GM18505 (cell line): ENCODE measurements around the gene SKAP1.

Experiments used
- ATAC-seq: cut with Tn5 transposase; IDR thresholded peaks from one replicate; pipeline ENCODE4 v1.9.1; 2021; ENCODE audit not compliant: unreplicated experiment
- POLR2A ChIP-seq: IDR thresholded peaks from 4 replicates; pipeline ENCODE4 v1.6.1; 2011; ENCODE audit warnings: borderline replicate concordance; ENCODE audit not compliant: insufficient read depth, insufficient read length; ENCODE audit errors: extremely low read depth

The SKAP1 gene

DNA sequence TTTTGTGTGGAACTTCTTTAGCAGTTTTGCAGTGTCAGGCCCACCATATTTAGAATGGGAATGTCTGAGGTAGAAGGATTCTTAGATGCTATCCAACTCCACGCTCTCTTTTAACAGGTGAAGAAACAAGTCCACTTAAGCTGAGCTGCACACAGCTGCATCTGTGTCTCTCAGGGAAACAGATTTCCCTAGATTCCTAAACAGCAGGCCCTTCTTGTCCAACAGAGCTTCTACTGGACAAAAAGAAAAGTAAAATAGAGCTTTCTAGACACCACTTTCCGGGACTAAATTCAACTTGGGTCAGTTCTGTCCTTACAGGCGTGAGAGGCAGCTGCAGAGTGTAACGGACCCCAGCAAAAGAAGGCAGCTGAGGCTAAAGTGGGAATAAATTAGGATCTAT, 270.8 kb downstream of the SKAP1 start:
- ATAC-seq, result no peak
- TF ChIP-seq POLR2A, result no peak

DNA sequence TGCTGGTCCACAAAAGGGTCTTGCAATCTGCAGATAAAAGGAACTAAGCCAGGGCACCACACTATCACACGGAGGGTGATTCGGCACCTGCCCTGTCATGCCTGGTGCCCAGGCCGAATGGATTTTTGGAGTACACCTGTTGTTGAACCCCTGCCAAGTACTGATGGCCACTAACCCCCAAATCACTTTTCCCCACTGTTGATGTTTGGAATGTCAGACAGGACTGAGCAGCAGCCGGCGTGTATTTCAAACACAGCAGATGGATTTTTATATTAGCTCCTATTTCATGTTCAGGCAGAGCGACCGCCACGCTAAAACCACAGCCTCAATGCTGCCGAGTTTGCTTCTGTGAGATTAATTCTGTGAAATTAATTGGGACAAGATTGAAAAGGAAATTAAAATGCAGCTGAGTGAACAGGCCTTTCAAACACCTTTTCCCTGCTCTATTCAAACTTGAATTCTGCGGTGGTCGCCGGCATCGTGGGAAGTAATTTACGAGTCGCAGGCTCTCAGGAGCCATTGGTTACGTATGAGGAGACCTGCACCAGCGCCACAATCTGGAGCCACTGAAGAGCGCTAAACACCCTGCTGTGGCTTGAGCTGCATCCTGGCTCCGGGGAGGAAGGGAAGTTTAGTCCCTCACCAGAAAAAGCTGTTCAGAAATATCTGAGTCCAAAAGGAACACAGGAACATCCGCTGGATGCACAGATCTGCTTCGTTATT, 274.0 kb downstream of the SKAP1 start:
- no peak for ATAC-seq
- TF ChIP-seq POLR2A, result no peak

DNA sequence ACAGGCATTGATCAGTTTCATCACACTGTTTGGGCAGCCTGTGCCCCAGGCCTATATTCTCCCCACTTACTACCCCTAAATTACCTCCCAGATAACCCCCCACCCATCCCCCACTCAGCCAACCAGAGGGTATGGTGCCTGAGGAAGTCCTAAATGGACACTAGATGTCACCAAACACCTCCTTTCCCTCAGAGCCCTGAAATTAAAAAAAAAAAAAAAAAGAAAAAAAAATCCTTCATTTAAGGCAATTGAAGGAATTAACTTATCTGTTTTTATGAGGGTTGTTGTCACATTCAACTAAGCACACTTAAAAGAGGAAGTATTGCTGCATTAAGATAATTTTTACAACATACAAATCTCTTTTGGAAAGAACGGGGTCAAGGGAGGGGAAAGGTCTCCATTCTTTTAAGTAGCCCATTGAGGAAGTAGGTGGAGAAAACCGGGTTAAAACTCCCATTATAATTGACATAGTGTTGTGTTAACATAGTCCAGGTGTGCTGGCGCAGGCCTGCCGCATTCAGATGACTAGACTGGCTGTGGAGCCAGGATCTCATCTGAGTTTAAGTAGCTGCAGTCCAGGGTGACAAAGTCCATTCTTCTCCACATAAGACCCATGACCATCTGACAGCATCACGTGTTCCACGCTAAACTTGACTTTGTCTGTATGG, 276.2 kb downstream of the SKAP1 start:
- no peak for ATAC-seq
- TF ChIP-seq POLR2A, result no peak

DNA sequence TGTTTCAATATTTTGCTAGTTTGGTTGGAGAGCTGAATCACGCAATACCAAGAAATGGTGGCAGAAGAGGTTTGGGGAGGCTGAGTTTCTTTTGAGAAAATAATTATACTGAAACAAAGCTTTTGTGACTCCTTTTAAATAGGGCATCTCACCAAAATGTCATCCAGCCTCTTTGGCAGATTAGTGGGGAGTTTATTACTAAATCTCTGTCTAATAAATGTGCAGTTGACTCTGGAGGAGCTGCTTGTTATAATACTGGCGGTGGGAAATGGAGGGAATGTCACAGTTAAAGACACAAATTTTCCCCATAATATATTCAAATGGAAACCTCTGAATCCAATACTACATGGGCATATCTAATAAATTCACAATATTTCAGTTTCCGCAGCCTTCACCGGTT, 277.7 kb downstream of the SKAP1 start:
- no peak for TF ChIP-seq POLR2A

DNA sequence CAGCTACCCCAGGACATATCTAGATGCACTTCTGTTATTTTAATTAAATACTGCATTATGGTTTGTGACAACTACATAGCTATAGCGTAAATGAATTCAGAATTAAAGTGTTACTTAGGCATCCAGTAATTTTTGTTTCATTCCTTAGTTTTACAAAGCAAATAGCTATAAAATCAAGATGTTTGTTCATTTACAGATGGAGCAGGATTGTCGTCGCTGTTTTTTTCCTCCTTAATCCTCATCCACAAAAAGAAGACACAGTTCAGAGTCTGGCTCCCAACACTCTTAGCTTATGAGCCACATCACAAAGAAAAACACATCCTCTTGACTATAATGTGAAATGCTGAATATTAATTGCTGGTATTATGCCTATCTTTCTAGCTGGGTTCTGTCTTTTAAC, 278.8 kb downstream of the SKAP1 start:
- ATAC-seq, result no peak
- no peak for TF ChIP-seq POLR2A

More for the DNA sequence above, 277.7 kb downstream of the SKAP1 start:
- ATAC-seq, result no peak

DNA sequence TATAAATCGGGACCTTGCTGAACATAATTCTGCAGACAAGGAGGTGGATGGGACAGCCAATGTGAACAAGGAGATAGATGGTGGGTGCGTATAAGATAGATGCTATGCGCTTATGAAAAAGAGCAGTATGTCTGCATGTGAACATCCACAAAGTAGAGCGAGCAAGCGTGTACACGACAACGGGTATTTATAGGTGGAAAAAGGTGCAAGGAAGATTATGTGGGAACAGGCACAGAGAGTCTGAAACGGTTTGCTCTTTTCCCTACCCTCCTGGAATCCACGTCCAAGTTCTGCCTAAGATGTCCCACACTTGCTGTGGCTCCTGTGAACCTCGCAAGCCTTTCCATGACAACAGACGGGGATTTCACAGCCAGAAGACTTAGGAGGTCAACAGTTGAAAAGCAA, 279.4 kb downstream of the SKAP1 start:
- ATAC-seq, result no peak
- no peak for TF ChIP-seq POLR2A

DNA sequence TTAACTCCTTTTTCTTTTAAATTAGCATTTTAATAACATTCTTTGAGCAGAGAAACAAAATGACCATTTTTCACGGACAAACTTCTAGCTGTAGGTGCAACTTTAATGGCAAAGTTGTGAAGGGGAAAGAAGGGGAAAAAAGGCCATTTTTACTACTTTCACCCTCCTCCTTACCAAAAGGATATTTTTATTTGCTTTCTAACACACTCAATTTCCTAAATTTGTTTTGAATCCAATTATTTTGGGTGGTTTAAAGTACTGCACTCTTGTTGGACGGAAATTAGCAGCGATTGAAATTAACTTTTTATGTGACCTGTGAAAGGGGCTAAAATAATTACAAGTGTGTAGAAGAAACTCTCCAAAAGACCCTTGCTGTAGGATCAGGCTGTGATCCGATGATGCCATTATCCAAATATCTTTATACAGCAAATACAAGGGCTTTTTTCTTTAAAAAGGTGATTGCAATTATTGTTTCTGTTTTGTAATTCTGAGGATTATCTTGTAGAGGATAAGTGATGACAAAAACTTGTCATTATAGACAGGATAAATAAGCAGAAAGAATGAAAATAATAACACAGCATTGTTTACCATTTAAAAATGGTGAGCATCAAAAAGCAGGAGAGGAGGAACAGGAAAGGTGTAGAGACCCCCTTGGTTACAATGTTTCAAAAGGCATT, 280.1 kb downstream of the SKAP1 start:
- no peak for TF ChIP-seq POLR2A
- ATAC-seq, result no peak

DNA sequence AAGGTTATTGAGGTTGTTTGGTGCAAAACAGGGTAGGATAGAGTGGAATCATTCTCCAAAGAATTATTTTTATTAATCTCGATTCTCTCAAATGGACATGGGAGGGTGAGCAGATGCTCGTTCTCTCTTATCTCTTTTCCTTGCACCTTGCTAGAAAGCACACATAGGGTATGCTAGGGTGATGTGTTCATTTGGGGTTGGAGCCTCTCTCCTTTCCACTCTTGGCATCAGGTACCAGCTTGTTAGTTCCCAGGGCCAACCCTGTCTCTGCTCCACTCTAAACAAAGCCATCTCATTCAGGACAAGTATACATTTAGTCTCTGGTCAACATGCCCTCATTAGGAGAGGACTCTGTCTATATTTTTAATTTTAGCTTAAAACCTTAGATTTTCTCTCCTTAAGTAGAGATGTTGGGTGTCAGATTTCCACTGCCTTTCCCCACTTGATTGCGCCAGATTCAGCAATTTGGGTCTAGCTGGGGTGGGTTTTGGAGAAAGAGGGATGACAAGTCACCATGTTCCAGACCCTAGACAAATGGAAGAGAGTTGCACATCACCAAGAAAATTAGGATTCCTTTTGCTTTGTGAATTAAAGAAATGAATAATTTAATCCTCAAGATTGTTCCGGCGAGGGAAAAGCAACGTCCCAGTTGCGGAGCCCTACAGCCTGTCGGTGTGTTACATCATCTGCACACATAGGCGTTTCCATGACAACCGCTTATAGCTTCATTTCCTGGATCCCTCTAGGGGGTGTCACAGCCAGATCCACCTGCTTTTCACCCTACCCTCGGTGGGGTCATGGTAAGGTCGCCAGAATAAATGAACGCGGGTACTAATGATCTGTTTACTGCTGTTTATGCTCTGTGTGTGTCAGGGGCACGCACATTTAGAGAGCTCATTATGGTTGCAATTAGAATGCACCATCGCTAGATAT, 280.9 kb downstream of the SKAP1 start:
- ATAC-seq, result no peak

DNA sequence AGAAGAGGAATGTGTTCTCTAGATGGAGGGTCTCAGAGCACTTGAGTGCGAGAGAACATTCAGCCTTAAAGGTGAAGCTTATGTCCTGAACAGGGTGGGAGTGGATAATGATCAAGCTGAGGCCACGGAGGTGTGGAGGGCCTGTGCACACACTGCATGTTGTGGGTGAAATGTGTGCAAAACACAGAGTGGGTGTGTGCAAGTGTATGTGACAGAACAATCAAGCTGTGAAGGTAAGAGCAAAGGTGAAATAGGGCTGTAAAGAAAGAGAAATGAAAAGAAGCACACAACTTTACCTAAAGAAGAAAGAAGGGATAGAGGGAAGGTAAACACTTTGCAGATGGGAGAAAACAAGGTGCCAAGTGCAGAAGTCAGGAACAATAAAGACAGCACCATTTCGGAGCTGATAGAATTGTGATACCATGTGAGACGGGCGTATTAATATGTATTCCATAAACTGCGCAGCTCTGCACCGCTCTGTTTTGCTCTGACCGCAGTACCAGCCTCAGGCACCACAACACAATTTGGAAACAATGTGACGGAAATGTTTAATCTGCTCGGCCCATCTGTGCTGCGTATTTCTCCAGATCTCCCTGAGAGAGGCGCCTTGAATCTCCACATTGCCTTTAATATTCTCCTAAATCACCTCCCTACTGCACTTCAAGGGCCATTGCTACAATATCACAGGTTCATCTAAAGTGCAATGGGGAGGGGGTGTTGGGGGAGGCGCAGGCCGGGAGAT, 281.8 kb downstream of the SKAP1 start:
- no peak for ATAC-seq
- TF ChIP-seq POLR2A, result no peak

More for the DNA sequence above, 280.9 kb downstream of the SKAP1 start:
- TF ChIP-seq POLR2A, result no peak

DNA sequence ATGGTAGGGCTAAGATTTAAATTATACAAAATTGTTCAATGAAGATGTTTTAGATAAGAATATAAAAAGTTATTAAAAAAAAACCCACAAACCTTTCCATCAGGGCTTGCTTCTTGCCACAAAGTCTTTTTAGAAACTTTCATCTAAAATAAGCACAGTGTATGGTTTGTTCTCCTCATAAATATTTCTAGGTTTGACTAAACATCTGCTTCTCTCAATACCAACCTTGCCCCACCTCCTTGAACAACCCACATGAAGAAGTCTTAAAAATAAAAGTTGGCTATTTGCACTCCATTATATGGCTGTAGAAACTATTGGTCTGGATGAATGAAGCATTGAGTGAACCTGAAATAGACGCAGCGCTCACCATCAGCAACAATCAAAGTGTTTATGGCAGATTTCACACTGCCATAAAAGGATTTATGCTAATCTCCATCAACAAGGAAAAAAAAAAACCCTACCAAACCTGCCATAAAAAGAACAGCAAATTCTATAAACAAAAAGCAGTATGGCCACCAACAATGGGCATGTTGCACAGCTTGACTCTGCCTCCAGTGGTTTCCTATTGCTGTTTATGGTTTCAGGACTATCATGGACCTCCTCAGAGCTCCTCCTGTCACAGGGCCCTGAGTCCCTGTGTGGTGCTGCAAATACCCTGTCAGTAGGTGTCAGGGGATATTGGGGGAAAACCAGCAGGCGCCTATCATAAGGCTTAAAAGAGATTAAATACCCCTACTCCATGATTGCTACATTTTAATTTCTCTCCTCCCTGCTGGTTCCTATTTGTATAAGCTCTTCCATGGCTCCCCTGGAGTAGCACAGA, 284.8 kb downstream of the SKAP1 start:
- TF ChIP-seq POLR2A, result no peak
- no peak for ATAC-seq

DNA sequence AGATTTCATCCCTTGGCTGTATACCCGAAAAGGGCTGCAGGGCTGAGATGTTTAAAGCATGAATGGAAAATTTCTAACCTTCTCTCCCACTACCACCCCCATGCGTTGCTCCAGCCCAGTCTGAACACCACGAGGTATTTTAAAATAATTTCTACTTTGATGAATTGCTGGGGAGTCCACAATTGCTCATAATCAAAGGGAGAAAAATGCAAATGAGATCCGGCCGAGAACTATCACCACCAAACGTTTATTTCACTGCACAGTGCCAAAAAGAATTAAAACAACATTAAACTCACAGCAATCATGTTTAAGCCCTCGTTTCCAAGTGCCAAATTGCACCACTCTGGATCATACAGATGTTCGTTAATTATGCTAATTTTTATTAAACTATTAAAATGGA, 285.8 kb downstream of the SKAP1 start:
- no peak for TF ChIP-seq POLR2A

More for the DNA sequence above, 285.8 kb downstream of the SKAP1 start:
- ATAC-seq, result no peak
